GM21786 (cell line): ENCODE measurements around the gene GDA.

Experiments
- ATAC-seq: cut with Tn5 transposase; IDR thresholded peaks from one replicate; pipeline ENCODE4 v1.9.1; 2021; ENCODE audit not compliant: unreplicated experiment

GDA gene

DNA sequence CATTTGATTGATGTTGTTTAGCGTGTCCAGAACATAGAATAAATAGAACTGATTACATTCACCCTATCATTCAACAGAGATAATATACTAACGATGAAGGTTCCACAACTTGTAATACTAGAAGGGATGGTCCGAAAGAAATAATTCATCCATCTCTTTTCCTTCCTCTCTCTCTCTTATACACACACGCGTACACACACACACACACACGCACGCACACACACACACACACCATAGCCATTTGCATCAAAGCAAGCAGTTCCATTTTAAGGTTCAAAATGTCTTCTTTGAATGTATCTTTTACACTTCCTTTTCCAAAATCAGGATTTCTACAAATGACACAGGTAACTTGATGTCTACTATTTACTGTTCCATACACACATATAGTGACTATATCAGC is 887 bp downstream of the GDA start:
- no peak for ATAC-seq

DNA sequence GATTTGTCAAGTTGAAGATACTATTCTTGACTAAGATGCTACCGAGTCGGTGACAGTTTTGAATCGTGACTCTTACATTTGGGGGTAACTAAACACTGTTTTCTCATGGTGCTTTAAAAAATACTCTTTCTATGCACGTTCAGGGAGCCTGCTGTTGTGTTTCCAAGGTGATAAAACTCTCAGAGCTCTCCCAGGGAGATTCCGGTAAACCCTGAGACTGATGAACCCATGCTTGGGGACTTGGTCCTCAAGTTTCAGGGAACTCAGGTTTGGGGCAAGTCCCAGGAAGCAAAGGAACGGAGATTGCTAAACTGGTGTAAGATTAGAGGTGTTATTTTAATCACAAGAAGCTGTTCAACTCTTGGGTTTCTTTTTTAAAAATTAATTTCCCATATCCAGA is 1.4 kb downstream of the GDA start:
- ATAC-seq, result no peak

DNA sequence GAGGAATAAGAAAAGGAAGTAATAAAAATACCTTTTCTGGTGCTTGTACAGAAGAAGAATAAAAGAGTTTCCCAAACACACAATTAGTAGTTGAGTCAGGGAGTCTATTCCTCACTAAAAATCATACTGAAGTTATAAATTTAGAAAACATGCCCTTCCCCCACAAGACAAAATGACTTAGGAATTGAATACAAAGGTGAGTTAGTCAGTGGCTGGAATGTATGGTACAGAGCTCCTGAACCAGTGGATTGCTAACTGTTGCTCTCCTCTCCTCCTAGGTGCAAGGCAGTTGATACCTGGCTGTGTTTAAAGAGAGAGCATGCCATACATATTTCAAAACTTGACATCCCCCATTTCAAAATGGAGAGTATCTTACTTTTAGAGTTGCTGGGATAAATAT is 1.9 kb downstream of the GDA start:
- no peak for ATAC-seq

DNA sequence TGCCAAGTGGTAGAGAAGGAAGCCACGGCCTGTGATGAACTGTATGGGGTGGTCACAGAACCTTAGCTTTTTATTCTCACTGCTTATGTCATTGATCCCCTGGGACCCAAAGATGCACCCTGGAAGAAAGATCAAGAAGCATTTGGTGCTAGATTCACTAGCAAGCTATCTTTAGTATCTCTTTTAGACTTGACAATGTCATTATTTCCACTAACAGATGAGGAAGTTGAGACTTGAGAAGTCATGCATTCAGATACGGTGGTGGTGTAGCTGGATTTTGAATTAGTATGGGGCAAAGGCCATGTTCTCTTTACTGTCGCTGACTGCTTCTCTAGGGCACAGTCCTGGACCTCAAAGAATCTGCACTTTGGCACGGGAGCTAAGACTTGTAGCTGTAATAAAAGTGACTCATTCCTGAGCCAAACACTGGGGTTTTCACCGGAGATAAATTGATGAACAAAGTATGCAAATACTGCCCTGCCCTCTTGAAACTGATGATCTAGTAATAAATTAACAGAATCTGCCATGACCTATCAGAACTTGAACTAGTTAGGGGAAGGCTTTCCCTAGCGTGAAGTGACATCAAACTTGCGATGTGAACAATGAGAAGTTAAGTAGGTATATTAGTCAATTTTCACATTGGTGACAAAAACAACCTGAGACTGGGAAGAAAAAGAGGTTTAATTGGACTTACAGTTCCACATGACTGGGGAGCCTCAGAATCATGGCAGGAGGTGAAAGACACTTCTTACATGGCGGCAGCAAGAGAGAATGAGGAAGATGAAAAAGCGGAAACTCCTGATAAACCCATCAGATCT is 5.4 kb downstream of the GDA start:
- peak; percentile 90 for ATAC-seq

DNA sequence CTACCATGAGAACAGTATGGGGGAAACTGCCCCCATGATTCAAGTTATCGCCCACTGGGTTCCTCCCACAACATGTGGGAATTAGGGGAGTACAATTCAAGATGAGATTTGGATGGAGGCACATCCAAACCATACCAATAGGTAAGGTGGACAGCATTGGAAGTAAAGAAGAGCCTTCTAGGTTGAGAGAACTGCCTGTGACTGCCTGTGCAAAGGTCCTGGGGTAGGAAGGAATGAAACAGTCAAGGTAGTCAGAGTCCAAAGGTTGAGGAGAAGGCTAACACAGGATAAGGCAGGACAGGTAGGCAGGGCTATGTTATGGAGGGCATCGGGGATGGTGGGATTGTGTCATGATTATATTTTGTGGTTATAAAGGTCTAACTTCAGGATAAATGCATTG is 6.1 kb downstream of the GDA start:
- no peak for ATAC-seq

DNA sequence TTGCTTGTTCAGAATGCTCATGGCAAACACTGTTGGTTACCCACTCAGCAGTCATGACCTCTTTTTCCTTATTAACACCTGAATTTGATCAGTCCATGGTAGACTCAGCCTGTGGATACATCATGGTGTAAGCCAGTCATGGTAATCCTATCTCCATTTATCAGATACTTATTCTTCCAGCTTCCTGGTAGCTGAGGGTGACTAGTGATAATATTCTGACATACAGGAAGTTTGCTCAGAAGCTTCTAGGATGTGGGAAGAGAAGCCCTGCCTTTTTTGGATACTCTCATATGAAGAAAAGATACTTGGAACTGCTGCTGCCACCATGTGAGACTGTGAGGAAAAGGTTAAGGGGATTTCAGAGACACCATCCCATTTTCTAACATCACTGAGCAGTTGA is 7.3 kb downstream of the GDA start:
- no peak for ATAC-seq

DNA sequence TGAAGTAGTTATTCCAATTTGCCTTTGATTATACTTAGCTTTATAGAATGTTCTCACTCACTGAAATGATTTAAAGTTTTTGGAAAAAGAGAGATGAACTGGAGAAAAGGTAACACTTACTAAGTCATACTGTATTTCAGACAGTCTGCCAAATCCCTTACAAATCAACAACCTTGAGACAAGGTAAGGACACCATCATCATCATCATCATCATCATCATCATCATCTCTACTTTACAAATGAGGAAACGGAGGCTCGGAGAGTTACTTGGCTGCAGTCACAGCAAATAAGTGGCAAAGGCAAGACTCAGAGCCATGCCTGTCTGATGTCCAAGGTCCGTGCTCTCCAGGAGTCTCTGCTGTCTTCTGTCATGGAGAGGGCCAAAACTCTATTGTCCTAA is 9.4 kb downstream of the GDA start:
- no peak for ATAC-seq

DNA sequence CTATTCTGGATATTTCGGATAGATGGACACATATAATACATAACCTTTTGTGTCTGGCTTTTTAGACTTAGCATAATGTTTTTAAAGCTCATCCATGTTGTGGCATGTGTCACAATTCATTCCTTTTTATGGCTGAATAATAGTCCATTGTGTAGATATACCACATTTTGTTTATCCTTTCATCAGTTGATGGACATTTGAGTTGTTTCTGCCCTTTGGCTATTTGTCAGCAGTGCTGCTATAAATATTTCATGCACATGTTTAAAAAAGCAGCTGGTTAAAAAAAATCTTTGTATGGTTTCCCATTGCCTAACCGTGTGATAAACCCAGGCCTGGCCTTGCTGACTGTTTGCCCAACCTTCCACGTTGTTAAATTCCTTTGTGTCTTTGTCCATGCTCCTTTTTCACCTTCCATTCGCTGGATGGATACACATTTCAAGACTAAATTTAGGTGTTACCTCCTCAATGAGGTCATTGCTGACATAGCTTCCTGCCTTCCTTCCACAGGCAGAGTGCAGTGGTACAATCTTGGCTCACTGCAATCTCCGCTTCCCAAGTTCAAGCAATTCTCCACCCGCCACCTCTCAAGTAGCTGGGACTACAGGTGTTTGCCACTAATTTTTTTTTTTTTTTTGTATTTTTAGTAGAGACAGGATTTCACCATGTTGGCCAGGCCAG is 11.3 kb downstream of the GDA start:
- no peak for ATAC-seq

DNA sequence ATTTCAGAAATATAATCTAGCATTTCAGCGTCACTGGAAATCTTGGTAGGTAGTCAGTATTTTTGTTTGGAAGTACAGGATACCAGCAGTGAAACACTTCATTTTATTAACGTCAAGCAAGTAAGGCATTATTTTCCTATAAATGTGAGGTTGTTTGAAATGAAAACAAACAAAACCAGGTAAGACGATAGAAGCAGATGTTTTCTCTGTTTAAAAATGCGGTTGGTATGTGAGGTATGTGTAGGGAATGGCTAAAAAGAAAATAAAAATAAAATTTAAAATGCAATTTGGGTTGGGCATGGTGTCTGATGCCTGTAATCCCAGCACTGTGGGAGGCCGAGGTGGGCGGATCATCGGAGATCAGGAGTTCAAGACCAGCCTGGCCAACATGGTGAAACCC is 16.1 kb downstream of the GDA start:
- ATAC-seq, result no peak

DNA sequence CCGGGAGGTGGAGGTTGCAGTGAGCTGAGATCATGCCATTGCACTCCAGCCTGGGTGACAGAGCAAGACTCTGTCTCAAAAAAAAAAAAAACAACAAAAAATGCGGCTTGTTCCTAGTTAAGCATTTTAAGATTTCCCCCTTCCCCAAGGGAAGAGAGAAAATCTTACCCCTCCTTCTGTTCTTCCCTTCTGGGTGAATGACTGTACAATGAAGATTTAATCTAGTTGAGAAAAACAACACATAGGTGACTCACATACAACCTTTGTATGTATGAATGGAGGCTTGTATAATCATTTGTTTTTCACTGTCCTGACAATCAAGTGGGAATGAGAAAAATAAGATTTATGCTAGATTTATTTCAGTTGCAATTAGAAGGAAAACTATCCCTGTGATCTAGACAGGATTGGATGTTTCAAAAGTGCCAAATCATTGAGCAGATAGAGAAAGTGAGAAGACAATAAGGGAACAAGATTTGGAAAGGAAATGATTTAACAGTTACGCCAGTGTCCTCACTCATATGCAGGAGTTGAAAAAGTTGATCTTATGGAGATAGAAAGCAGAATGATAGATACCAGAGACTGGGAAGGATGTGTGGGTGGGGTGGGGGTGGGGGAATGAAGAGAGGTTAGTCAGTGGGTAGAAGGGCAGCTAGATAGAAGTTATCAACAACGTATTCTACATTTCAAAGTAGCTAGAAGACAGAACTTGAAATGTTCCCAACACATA is 16.7 kb downstream of the GDA start:
- ATAC-seq, result no peak

DNA sequence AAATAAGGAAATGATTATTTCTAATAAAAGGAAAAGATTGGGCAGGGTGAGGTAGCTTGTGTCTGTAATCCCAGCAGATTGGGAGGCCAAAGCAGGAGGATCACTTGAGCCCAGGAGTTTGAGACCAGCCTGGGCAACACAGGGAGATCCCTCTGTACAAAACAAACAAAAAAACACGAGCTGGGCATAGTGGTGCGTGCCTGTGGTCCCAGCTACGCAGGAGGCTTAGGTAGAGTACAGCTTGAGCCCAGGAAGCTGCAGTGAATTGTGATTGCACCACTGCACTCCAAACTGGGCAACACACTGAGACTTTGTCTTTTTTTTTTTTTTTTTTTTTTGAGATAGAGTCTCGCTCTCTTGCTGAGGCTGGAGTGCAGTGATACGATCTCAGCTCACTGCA is 18.8 kb downstream of the GDA start:
- ATAC-seq, result no peak

DNA sequence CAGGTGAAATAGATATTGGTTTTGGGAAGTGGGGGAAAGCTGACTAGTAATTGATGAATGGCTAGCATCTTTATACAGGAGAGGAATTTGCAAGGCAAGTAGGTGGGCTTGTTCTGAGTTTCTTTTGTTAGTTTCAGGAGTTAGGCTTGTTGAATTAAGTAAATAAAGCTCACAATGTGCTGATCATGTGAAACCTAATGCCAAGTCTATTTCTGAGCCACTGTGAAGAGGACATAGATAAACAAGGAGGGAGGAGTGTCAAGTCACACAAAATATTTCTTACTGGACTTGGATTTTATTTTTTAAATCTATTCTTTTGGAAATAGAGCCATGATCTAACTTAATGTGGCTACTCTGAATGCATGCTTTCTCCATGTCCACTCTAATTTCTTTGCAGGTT is 19.9 kb downstream of the GDA start:
- ATAC-seq, result no peak

DNA sequence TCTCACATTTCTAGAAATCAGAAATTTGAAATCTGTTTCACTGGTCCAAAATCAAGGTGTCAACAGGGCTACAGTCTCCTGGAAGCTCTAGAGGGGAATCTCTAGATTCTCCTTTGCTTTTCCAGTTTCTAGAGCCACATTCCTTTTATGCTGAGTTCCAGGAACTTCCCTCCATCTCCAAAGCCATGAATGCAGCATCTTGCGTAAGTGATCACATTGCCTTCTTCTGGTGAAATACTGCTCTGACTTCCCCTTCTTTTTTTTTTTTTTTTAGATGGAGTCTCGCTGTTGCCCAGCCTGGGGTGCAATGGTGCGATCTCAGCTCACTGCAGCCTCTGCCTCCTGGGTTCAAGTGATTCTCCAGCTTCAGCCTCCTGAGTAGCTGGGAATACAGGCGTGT is 23.8 kb downstream of the GDA start:
- no peak for ATAC-seq

DNA sequence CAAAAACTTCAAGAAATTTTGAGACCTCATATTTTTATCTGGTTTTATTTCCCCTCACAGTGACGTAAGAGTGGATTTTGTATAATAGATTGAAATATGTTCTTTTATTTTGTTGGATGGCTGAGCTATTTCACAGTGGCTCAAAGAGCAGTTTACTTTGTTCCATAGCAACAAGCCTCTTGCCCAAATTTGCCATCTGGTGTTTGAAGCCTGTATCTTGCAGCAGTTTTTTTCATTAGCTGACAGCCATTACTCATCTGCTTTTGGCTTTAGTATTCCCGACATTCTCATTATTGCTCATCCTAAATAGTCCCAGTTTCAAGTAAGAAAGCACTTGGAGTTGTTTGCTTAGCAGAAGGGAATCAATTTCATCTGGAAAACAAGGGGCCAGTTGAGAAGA is 36.3 kb downstream of the GDA start:
- no peak for ATAC-seq

DNA sequence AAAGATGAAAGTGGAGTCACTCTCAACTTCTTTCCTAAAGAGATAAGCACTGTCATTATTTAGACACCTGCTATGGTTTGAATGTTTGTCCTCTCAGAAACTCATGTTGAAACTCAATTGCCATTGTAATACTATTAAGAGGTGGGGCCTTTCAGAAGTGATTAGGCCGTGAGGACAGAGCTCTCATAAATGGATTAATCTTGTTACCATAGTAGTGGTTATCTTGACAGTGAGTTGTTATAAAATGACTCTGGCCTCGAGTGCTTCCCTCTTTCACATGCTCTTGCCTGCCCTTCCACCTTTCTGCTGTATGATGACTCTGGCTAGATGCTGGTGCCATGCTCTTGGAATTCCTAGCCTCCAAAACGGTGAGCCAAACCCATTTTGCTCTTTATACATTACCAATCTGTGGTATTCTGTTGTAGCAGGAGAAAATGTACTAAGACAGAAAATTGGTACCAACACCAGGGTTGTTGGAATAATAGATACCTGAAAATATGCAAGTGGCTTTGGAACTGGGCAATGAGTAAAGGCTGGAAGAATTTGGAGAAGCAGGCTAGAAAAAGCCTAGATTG is 38.0 kb downstream of the GDA start:
- ATAC-seq, result no peak

DNA sequence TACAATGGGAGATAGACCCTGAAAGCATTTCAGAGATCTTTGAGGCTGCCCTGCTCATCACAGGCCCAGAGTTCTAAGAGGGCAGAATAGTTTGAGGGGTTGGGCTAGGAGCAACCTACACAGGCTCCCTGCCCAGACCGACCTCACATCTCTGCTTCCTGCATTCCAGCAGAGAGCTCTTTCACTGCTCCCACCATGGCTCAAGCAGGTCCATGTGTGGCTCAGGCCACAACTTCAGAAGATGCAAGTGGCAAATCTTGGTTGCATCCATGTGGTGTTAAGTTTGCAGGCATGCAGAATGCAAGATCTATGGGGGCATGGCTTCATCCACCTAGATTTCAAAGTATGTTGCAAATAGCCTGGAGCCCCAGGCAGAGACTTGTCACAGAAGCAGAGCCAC is 39.0 kb downstream of the GDA start:
- no peak for ATAC-seq

DNA sequence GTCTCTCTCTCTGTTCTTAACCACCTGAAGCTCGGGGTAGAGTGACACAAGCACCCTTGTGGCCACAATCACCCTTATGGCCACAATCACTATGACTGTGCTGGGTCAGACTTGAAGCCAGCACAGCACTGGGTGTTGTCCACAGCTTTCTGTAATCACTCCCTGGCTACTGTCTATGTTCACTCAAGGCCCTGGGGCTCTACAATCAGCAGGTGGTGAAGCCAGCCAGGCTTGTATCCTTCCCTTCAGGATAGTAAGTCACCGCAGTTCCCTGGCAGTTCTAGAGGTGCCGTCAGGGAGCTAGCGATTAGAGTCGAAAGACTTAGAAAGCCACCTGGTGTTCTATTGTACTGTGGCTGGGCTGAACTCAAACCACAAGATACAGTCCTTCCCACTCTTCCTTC is 44.2 kb downstream of the GDA start:
- ATAC-seq, result peak; percentile 87

DNA sequence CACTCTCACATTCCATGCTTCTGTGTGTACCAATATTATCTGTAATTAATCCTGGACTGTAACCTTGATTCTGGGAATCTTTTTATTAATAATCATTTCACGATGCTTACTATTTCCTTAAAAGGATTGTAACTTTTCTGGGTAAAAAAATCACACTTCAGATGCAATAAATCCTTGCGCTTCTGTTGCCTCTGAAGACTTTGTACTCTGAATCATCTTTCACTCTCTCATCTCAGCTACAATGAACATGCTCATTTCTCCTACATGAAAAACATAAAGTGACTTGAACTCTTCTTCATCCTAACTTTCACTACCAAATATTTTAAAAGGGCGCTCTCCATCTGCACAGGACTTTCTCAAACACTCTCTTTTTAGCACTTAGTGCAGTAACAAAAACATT is 50.0 kb downstream of the GDA start:
- no peak for ATAC-seq

DNA sequence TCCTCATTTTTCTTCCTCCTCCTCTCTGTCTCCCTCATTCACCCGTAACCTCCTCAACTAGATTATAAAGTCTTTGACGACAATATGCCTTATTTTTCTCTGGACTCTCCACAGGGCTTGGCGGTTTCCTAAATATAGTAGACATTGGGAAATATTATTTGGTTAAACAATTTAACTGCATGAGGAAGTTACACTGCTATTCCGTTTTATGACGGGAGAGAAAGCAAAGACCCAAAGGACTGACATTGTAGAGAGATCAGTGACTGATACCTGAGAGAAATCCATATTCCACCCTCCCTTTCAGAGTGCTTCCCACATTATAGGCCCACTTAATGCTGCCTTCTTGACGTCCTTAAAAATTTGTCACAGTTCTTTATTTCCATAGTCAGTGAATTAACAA is 51.2 kb downstream of the GDA start:
- ATAC-seq, result no peak

DNA sequence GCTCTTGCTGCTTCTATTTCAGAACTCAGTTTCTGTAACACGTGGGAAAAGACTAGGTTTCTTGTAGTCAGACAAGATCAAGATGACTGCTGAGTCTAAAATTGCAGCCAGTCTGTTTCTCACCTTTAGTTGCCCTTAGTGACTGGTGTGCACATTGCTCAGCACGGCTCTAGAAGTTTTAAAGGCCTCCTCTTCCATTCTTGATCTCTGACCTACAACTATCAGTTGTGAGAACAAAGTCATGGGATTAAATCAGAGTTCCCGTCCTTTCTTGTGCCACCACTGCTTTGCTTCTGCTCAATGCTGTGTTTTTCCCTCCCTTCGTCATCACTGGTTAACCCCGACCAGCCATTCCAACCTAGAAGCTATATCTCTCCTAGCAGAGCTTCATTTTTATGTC is 52.8 kb downstream of the GDA start:
- no peak for ATAC-seq

DNA sequence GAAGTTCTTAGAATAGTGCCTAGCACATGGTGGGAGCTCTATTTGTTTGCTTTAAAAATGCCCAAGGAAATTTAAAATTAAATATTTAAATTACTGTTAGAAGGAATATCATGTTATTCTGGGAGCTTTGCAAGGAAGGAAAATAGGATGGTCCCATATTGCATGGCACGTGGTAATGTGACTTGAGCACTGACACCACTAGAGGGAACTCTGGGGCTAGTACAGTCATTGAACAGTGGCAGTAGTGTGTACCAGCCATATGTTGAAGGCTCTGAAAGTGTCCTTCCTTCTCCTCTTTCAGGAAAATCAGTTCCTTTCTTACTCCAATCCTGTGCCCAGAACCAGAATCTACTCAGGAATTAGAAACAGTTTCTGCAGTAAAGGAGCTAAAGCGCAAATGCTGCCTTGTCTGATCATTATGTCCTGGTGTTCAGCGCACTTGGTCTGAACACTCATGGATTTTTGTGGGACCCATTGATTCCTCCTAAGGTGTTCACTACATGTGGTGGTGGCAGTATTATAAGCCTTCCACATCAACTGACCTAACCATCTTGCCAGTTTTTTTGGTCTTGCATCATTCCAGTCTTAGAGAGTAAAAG is 54.1 kb downstream of the GDA start:
- ATAC-seq, result peak; percentile 46
